ENCODE data around the gene RAB40C.

RAB40C gene

GRCh38 chr16:671353-672131, 81.7 kb downstream of the RAB40C start:
- no peak for DNase-seq

- DNase-seq, result no peak
Observed at GRCh38 chr16:672371-672770, 82.5 kb downstream of the RAB40C start.

GRCh38 chr16:672851-673250, 83.0 kb downstream of the RAB40C start:
- DNase-seq, result no peak

DNA sequence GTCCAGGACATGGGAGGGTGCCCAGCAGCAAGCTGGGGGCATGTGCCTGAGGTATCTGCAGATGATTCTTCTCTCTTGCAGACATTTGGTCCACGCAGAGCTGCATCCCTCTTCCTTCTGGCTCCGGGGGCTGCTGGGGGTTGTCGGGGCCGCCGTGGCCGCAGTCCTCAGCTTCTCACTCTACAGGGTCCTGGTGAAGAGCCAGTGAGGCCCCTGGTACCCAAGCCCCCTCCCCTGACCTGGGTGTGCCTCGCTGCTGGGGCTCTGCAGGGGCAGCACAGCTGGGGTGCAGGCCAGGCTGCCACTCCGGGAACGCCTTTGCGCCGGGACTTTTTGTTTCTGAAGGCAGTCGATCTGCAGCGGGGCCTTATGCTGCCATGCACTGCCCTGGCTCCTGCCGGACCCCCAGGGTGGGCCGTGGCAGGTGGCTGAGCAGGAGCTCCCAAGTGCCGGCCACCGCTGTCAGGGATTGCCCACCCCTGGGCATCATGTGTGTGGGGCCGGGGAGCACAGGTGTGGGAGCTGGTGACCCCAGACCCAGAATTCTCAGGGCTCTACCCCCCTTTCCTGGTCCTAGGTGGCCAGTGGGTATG, 83.6 kb downstream of the RAB40C start:
- DNase-seq, result no peak

GRCh38 chr16:674214-674881, 84.5 kb downstream of the RAB40C start:
- DNase-seq, result no peak

- DNase-seq, result no peak
Observed at GRCh38 chr16:674968-675883, 85.4 kb downstream of the RAB40C start, which contains the start of gene RHBDL1. Gene RHBDL1, plus strand, starts transcription at chr16:675671. Its CDS starts 120 bp downstream, at chr16:675791.

GRCh38 chr16:675884-676564, 86.2 kb downstream of the RAB40C start:
- DNase-seq, result no peak

DNA sequence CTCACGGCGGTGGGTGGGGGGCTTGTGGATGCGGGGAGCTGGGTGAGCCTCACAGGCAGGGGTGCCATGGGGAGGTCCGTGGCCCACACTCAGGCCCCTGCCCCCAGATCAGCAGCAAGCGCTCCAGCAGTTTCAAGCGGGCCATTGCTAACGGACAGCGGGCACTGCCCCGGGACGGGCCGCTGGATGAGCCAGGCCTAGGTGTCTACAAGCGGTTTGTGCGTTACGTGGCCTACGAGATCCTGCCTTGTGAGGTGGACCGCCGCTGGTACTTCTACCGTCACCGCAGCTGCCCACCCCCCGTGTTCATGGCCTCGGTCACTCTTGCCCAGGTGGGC, 86.7 kb downstream of the RAB40C start:
- no peak for DNase-seq

- DNase-seq, result no peak
Observed at GRCh38 chr16:676913-677312, 87.0 kb downstream of the RAB40C start.

DNA sequence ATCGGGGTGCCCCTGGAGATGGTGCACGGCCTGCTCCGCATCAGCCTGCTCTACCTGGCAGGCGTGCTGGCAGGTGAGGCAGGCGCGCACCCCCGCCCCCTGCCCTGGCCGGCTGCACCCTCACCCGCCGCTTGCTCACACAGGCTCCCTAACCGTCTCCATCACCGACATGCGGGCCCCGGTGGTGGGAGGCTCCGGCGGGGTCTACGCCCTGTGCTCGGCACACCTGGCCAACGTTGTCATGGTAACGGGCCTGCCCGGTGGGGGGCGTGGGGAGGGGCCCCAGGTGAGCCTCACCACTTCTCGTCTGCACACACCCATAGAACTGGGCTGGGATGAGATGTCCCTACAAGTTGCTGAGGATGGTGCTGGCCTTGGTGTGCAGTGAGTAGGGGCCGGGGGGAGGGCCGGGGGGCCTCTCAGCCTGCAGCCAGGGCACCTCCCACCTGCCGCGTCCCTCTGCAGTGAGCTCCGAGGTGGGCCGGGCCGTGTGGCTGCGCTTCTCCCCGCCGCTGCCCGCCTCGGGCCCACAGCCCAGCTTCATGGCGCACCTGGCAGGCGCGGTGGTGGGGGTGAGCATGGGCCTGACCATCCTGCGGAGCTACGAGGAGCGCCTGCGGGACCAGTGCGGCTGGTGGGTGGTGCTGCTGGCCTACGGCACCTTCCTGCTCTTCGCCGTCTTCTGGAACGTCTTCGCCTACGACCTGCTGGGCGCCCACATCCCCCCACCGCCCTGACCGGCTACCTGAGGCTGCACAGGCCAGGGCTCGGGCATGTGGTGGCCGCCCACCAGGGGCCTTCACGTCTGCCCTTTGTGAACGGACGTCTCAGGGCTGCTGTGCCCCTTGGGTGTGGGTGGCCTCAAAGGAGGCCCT, 87.7 kb downstream of the RAB40C start:
- DNase-seq, result no peak

GRCh38 chr16:678209-678857, 88.5 kb downstream of the RAB40C start:
- DNase-seq, result no peak

Measured in NCI-H2081 treated with DMSO at 0.1 percent for 48 hours (cell line).